Erythroblast (primary cell): Measurements from ENCODE around the gene CUBN.
A peak's percentile ranks its signal among the peaks of the same experiment; 100 is the strongest.

Experiments
- DNase-seq, 2 experiments: peaks; one replicate each; lab custom pipeline; 2025; lab: John Stamatoyannopoulos, UW
- GATA1 ChIP-seq: IDR thresholded peaks from 2 replicates; pipeline ENCODE4 v1.6.1; 2011; ENCODE audit warnings: low read depth, mild to moderate bottlenecking, control low read depth, low read length, moderate library complexity
- POLR2A ChIP-seq: IDR thresholded peaks from 2 replicates; pipeline ENCODE4 v1.6.1; 2011; ENCODE audit warnings: mild to moderate bottlenecking, low read length

Gene CUBN

GRCh38 chr10:17129741-17130140 lies at the start of gene CUBN:
Gene CUBN, minus strand, starts transcription at chr10:17129811. Its CDS starts 46 bp downstream, at chr10:17129765.
- no peak for DNase-seq
- TF ChIP-seq GATA1: no peak
- no peak for TF ChIP-seq POLR2A

GRCh38 chr10:17179002-17179401 lies 49.4 kb upstream of the CUBN start:
- no peak for DNase-seq
- TF ChIP-seq GATA1: no peak
- no peak for TF ChIP-seq POLR2A

- TF ChIP-seq GATA1 (no peak), POLR2A (no peak)
- no peak for DNase-seq
These were observed 48.4 kb upstream of the CUBN start for GRCh38 chr10:17178006-17178405.

- TF ChIP-seq GATA1: no peak
- TF ChIP-seq POLR2A: no peak
- no peak for DNase-seq
These were observed 47.4 kb upstream of the CUBN start for GRCh38 chr10:17177014-17177413.

- DNase-seq: no peak
- TF ChIP-seq POLR2A (no peak), GATA1 (no peak)
These were observed 46.5 kb upstream of the CUBN start for GRCh38 chr10:17176091-17176490.

- DNase-seq: no peak
- TF ChIP-seq GATA1: no peak
- no peak for TF ChIP-seq POLR2A
These were observed 45.9 kb upstream of the CUBN start for GRCh38 chr10:17175551-17175950.

- TF ChIP-seq POLR2A: no peak
- TF ChIP-seq GATA1: no peak
- DNase-seq: no peak
These were observed 45.0 kb upstream of the CUBN start for GRCh38 chr10:17174626-17175025.

- no peak for TF ChIP-seq GATA1
- TF ChIP-seq POLR2A: no peak
- DNase-seq: no peak
These were observed 41.6 kb upstream of the CUBN start for GRCh38 chr10:17171141-17171641.

- DNase-seq: peak; percentile 49 to 76
These were observed 40.2 kb upstream of the CUBN start for GRCh38 chr10:17169803-17170202.

GRCh38 chr10:17166699-17167098 lies 37.1 kb upstream of the CUBN start:
- TF ChIP-seq POLR2A (no peak), GATA1 (no peak)
- no peak for DNase-seq

More at GRCh38 chr10:17169803-17170202, 40.2 kb upstream of the CUBN start:
- TF ChIP-seq POLR2A (no peak), GATA1 (no peak)

- TF ChIP-seq GATA1 (no peak), POLR2A (no peak)
- DNase-seq: no peak
These were observed 33.2 kb upstream of the CUBN start for GRCh38 chr10:17162828-17163227.

- TF ChIP-seq POLR2A (no peak), GATA1 (no peak)
- peak in 1 of 2 experiments; percentile 18 for DNase-seq
These were observed 32.2 kb upstream of the CUBN start for GRCh38 chr10:17161775-17162174.

- TF ChIP-seq POLR2A (no peak), GATA1 (no peak)
These were observed 27.4 kb upstream of the CUBN start for GRCh38 chr10:17157024-17157423.

GRCh38 chr10:17155826-17156225 lies 26.2 kb upstream of the CUBN start:
- no peak for TF ChIP-seq POLR2A
- TF ChIP-seq GATA1: no peak
- no peak for DNase-seq

More at GRCh38 chr10:17157024-17157423, 27.4 kb upstream of the CUBN start:
- DNase-seq: no peak

GRCh38 chr10:17154116-17154515 lies 24.5 kb upstream of the CUBN start:
- no peak for DNase-seq
- TF ChIP-seq GATA1 (no peak), POLR2A (no peak)

GRCh38 chr10:17153321-17153720 lies 23.7 kb upstream of the CUBN start:
- TF ChIP-seq GATA1 (no peak), POLR2A (no peak)
- no peak for DNase-seq
